NCI-H187 (cell line): Measurements from ENCODE around the gene UNC79.

Experiments
- DNase-seq, 2 experiments: peaks; one replicate each; lab custom pipeline; 2025; lab: John Stamatoyannopoulos, UW

UNC79 gene

DNA sequence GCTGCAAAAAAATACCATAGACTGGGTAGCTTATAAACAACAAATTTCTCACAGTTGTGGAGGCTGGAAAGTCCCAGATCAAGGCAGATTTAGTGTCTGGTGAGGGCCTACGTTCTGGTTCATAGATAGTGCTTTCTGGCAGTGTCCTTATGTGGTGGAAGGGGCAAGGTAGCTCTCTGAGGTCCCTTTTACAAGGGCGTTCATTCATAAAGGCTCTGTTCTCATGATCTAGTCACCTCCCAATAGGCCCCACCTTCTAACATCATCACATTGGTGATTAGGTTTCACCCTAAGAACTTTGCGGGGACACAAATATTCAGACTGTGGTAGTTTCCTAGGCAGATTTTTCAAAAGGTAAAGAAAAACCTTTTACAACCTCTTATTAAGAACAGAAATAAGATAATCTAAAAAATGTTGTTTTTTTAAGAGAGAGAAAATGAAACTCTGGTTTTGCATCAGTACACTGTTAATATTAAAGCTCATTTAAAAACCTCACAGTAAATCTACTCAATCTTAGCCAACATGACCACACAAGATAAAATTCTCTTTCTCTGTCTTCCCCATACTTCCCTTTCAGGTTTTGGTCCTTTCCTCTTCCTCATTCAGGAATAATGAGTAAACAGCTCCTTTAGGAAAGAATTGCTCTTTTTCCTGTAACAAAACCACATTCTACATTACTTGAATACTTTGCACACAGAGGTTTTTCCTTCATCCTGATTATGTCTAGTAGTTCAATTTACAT is 117.5 kb downstream of the UNC79 start:
- DNase-seq: no peak

DNA sequence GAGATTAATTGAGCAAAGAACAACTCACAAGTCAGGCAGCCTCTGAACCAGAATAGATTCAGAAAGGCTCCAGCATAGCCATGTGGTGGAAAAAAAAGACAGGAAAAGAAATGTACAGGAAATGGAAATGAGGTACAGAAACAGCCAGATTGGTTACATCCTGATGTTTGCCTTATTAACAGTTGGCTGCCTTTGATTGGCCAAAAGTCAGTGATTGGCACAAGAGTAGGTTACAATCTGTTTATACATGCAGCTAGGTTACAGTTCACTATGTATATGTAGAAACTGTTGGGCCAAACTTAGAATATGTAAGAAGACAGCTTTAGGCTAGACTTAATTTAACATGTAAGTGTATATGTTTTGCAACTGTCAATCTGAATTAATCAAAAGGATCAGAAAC is 118.9 kb downstream of the UNC79 start:
- no peak for DNase-seq

DNA sequence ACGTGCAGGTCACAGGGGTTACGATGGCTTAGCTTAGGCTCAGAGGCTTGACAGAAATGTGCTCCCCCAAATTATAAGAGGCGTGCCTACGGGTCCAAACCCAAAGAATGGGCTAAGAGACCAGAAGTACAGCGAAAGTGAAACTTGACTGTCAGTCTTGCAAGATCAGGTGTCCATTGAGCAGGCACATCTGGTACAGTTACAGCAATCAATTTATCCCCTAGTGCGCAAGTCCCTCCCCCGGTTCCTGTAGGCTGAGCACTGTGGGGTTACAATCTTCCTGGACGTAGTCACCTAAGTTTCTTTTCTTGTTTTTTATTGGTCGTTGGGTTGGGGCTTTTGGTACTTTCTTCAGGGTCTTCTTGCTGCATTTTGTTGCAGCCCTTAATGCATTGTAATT is 134.2 kb downstream of the UNC79 start:
- no peak for DNase-seq

GRCh38 chr14:93566065-93566693 is 135.4 kb downstream of the UNC79 start:
- no peak for DNase-seq

DNA sequence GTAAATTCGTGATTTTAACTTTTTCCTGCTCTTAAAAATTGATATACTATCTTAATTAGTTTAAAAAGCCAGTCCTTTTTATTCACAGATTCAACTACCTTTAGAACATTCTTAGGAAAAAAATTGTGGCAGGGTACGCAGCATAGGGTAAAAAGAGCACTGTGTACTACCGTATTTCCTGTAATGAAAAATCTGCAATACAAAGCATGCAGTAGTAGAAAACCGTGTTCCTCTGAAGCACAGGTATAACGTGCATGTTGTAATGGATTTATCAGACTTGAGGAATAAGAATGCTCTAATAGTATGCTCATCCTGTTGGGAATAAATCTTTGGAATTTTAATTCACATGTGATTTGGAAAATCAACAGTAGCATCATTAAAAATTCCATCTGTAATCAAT is 140.5 kb downstream of the UNC79 start:
- DNase-seq: no peak

- no peak for DNase-seq
These were observed 148.4 kb downstream of the UNC79 start for GRCh38 chr14:93579178-93579577.

DNA sequence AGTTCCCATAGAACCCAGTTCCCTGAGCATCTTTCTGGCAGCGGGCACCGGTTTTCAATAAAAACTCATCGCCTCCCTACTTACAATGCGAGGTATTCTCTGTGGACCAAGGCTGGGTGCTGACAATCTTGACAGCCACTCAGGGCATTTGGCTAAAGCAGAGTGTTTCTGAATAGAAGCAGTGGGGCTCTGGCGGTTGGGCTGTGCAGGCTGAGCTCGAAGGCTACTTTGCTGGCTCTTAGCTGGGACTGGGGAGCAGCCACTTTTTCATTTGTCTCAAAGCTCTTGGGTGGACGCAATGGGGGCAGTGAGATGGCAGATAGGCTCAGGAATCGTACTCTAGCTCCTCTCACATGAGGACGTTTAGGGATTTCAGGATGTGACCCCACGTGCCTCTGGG is 151.8 kb downstream of the UNC79 start:
- no peak for DNase-seq

- DNase-seq: no peak
These were observed 156.6 kb downstream of the UNC79 start for GRCh38 chr14:93587330-93587729.

DNA sequence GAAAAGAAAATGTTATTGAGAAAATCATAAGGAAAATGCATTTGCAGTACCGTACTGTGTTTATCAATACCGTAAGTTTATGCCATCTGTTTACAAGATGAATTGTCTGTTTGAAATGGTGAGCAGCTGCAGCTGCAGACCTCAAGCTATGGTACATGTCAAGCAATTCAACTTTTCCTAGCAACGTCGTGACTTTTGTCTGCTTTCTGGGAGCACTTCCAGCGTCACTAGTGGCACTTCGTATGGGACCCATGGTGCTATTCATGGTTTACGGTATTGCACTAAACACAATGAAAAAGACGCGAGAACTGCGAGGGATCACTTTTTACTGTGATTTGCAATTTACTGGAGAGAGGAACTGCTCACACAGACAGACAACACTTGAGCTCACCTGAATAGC is 160.8 kb downstream of the UNC79 start:
- DNase-seq: no peak

DNA sequence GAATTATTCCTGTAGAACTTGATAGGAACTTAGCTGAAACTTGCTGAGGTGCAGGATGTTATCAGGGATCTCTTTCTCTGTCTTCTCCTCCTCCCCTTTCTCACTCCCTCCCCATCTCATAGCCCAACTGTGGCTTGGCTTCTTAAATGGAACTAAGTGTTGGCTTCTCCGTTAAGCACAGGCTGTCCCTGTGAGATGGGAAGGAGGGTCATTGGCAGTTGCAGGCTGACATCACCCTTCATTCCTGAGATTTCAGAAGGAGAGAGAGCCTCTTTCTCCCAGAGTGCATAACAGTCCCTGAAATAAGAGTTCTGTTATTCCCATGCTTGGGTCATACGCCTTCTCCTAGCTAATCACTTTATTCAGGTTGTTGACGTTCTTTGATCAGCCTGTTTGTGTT is 162.0 kb downstream of the UNC79 start:
- no peak for DNase-seq

DNA sequence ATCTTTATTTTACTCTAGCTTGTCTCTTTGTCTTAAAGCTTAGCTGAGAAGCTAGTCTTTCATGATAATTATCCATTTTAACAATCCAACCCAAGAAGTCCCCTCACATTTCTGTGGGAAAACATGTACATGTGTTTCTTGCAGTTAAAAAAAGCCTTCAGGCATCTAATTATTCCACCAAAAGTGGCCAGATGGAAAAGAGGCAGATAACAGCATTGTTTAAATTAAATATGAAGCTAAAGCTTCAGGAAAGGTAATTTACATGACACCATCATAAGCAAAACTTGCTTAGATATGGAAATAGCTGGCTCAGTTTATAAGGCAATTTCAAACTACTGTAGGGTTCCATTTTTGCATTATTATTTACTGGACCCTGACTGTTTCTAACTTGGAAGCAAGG is 175.4 kb downstream of the UNC79 start:
- DNase-seq: no peak

GRCh38 chr14:93619176-93619793 is 188.5 kb downstream of the UNC79 start:
- DNase-seq: no peak

- no peak for DNase-seq
These were observed 197.3 kb downstream of the UNC79 start for GRCh38 chr14:93628048-93628447.

- DNase-seq: no peak
These were observed 198.9 kb downstream of the UNC79 start for GRCh38 chr14:93629643-93630042.

DNA sequence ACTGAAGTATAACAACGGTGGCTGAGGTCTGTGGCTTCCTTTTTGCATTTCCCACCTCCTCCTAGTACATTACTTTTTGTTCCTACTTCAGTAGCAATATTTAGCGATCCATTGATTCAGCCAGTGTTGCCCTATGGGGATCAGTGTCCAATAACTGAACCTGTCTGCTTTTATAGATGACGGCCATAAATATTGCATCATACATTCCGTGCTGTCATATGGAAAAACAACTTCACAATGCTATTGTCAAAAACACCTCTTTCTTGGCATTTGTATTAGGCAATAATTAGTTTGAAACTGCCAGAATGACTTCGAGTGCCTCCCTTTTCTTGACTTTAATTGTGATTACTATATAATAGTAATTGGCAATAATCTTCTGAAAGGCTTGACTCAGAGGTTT is 208.1 kb downstream of the UNC79 start:
- DNase-seq: no peak

DNA sequence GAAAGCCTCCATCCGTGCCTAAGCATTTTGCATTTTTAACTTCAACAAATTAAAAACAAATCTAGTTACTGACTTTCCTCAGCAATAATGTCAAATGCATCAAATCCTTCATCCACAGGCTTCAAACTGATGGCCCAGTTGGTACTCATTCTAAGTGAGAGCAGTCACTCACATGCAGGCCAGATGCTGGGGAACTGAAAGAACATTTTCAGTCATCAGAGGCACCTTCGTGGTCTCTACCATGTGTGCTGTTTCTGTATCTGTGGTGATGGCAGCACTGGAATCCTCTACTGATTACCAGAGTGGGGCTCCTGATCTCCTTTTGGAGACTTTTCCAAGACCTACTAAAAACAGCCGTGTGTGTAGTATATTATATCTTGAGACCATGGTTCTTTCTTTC is 212.4 kb downstream of the UNC79 start:
- no peak for DNase-seq

DNA sequence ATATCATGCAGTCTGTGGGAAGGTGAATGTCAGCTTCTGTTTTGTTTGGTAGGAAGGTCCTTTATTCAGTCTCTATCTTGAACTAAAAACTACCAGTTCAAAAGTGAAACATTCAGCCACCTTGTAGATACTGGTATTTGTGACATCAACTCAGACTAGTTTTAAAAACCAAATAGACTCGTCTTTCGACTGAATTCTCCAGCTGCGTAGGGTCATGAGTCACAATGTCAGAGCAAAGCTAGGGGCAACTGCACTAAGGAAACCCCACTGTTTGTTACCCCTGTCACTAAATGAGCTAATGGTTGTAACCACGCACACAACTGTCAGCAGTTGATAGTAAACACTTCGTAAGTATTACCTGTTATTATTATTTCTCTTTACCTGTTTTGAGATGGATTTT is 212.9 kb downstream of the UNC79 start:
- DNase-seq: no peak

DNA sequence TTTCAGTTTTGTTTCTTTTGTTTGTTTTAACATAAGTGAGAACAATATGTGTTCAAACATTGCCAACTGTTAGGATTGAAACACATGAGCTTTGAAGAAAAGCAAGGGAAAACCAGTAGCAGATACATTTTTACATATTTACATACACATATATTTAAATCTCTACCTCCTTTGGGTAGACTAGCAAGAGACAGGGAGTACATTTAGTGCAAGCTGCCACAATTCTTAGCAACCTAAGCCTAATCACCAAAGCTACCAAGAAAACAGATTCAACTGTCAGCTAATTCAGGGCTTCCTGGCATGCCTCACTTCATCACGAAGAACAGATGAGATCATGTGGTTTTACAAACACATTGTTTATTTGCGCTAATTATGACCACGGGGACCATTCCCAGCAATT is 214.5 kb downstream of the UNC79 start:
- DNase-seq: no peak

DNA sequence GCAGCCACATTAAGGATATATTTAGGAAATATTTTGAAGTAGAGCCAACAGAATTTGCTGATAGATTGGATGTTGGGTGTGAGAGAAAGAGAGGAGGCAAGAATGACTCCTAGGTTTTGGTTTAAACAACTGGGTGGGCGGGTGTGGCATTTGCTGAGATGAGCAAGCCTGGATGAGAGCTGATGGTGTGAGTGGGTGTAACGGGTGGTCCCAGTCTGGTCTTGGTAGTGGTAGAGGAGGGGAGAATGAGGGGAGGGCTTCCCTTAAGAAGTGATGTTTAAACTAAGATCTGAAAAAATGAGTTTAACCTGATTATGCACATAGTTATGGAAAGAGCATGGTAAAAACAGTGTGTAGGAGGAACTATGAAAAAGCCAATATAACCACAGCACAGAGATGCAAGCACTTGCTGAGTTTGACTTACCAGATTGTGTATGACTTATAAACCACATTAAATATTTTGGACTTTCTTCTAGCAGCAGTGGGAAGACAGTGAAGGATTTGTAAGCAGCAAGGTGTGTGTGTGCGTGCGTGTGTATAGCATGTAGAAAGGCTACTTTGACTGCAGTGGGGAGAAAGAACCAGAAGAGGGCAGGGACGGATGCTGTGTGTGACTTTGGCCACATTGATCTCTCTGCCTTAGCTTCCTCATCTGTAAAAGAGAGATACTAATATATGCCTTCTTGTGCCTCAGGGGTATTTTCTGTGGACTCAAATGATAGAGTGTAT is 217.9 kb downstream of the UNC79 start:
- no peak for DNase-seq

DNA sequence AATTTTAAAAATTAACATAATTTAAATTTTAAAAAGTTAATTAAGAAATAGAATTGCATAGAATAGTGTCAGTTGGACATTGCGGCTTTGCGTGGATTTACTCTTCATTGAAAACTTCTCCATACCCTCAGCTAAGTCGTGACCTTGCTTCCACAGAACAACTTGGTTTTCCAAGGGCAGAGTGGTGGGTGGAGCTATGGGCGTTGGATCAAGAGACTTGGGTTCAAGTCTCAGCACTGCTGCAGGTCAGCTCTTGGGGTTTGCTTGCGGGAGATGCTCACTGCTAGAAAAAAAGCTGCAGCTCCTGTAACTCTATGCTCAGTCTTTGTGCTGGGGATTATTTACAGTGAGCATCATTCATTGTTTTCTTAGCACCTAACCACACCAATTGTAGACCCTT is 223.9 kb downstream of the UNC79 start:
- DNase-seq: no peak

GRCh38 chr14:93655078-93655750 is 224.5 kb downstream of the UNC79 start:
- peak; percentile 33 to 64 for DNase-seq

DNA sequence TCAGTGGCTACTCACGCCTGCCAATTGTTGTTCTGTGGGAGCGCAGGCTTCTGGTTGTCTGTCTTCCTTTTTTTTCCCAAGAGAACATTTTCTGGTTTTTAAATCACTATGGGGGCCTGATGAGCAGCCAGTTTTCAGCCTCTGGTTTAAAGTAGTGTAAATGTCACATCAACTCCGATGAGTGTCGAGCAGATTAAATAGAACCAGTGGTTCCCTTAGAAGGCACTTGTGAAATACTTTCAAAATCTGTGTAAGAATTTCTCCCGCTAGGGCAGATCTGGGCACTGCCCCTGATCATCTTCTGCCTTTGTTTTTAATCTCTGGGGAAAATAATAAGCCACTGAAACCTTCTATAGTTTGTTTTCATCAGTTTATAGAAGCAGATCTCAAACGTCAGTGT is 227.1 kb downstream of the UNC79 start:
- no peak for DNase-seq
